A549 (cell line): ENCODE measurements around the gene COBL.

ENCODE experiments used
- CTCF ChIP-seq: fragments of >200 bp; sonication (Bioruptor Twin); formaldehyde crosslinking; IDR thresholded peaks from 3 replicates; pipeline ENCODE4 v1.5.1; 2016
- KDM1A ChIP-seq: fragments of 200-600 bp; sonication (generic); IDR thresholded peaks from 2 replicates; pipeline ENCODE4 v1.6.1; 2016; ENCODE audit warnings: low read depth, mild to moderate bottlenecking
- MAFK ChIP-seq: fragments of 450-650 bp; IDR thresholded peaks from 2 replicates; pipeline ENCODE4 v1.6.1; 2014; ENCODE audit not compliant: partially characterized antibody
- REST ChIP-seq: fragments of 200-600 bp; sonication (generic); IDR thresholded peaks from 2 replicates; pipeline ENCODE4 v1.6.1; 2016; ENCODE audit warnings: antibody characterized with exemption, mild to moderate bottlenecking, moderate library complexity
- RFX5 ChIP-seq: fragments of 450-650 bp; IDR thresholded peaks from 2 replicates; pipeline ENCODE4 v1.7.1; 2014; ENCODE audit warnings: antibody characterized with exemption, mild to moderate bottlenecking, moderate library complexity
- TFCP2L1 ChIP-seq: fragments of 250-450 bp; sonication (Bioruptor Pico); IDR thresholded peaks from 2 replicates; pipeline ENCODE4 v1.5.0; 2021; ENCODE audit warnings: mild to moderate bottlenecking
- ZC3H11A ChIP-seq: fragments of 450-650 bp; IDR thresholded peaks from 2 replicates; pipeline ENCODE4 v1.6.1; 2014; ENCODE audit warnings: antibody characterized with exemption, mild to moderate bottlenecking
- ZSCAN20 ChIP-seq: fragments of 250-450 bp; sonication (Bioruptor Pico); IDR thresholded peaks from 2 replicates; pipeline ENCODE4 v1.8.0; 2022; ENCODE audit warnings: mild to moderate bottlenecking, moderate library complexity
- TF ChIP-seq, protein P1 (sequence below): IDR thresholded peaks from 2 replicates; pipeline ENCODE4 v1.6.1; 2012
- TF ChIP-seq, protein P2 (sequence below): IDR thresholded peaks from 2 replicates; pipeline ENCODE4 v1.6.1; 2012

- no peak for TF ChIP-seq TFCP2L1 (CRISPR knock-in tag)
- TF ChIP-seq CTCF: no peak
- no peak for TF ChIP-seq REST
- TF ChIP-seq ZSCAN20 (CRISPR knock-in tag): no peak
- TF ChIP-seq RFX5: no peak
- TF ChIP-seq, protein P1, sequence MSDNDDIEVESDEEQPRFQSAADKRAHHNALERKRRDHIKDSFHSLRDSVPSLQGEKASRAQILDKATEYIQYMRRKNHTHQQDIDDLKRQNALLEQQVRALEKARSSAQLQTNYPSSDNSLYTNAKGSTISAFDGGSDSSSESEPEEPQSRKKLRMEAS: no peak
- TF ChIP-seq, protein P2, sequence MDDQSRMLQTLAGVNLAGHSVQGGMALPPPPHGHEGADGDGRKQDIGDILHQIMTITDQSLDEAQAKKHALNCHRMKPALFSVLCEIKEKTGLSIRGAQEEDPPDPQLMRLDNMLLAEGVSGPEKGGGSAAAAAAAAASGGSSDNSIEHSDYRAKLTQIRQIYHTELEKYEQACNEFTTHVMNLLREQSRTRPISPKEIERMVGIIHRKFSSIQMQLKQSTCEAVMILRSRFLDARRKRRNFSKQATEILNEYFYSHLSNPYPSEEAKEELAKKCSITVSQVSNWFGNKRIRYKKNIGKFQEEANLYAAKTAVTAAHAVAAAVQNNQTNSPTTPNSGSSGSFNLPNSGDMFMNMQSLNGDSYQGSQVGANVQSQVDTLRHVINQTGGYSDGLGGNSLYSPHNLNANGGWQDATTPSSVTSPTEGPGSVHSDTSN: no peak
- no peak for TF ChIP-seq KDM1A
- no peak for TF ChIP-seq ZC3H11A
- no peak for TF ChIP-seq MAFK
These were observed 49.4 kb downstream of the COBL start for GRCh38 chr7:51267169-51267568.
